ENCODE results near the gene SPECC1L.

- TF ChIP-seq, protein P1, sequence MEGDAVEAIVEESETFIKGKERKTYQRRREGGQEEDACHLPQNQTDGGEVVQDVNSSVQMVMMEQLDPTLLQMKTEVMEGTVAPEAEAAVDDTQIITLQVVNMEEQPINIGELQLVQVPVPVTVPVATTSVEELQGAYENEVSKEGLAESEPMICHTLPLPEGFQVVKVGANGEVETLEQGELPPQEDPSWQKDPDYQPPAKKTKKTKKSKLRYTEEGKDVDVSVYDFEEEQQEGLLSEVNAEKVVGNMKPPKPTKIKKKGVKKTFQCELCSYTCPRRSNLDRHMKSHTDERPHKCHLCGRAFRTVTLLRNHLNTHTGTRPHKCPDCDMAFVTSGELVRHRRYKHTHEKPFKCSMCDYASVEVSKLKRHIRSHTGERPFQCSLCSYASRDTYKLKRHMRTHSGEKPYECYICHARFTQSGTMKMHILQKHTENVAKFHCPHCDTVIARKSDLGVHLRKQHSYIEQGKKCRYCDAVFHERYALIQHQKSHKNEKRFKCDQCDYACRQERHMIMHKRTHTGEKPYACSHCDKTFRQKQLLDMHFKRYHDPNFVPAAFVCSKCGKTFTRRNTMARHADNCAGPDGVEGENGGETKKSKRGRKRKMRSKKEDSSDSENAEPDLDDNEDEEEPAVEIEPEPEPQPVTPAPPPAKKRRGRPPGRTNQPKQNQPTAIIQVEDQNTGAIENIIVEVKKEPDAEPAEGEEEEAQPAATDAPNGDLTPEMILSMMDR (IDR thresholded peaks at IDR 0.05): no peak
- TF ChIP-seq POLR2A (IDR thresholded peaks at IDR 0.05): no peak
Measured at GRCh38 chr22:24417200-24417599, 146.6 kb downstream of the SPECC1L start.

All from upper lobe of left lung (tissue), 4 donors.